ENCODE measurements around the gene FHOD3.

GRCh38 chr18:36543030-36543429, 245.5 kb downstream of the FHOD3 start:
- no peak for TF ChIP-seq GATA2 (IDR thresholded peaks at IDR 0.05; ENCODE audit: low read depth, low read length)
- no peak for TF ChIP-seq GATA3 (IDR thresholded peaks at IDR 0.05; ENCODE audit: low read depth, low read length)

Data from SH-SY5Y (cell line).